Dedifferentiated amniotic fluid mesenchymal stem cell (primary cell): Measurements from ENCODE around the gene HOGA1.

Experiments used
- DNase-seq: peaks from one replicate; pipeline ENCODE4 v3.0.0-alpha.2; 2016; ENCODE audit errors: extremely low spot score

Gene HOGA1

GRCh38 chr10:97584060-97584797, at the start of gene HOGA1:
HOGA1 (plus strand) TSS chr10:97584389; CDS start chr10:97584704, 315 bp downstream.
- no peak for DNase-seq

DNA sequence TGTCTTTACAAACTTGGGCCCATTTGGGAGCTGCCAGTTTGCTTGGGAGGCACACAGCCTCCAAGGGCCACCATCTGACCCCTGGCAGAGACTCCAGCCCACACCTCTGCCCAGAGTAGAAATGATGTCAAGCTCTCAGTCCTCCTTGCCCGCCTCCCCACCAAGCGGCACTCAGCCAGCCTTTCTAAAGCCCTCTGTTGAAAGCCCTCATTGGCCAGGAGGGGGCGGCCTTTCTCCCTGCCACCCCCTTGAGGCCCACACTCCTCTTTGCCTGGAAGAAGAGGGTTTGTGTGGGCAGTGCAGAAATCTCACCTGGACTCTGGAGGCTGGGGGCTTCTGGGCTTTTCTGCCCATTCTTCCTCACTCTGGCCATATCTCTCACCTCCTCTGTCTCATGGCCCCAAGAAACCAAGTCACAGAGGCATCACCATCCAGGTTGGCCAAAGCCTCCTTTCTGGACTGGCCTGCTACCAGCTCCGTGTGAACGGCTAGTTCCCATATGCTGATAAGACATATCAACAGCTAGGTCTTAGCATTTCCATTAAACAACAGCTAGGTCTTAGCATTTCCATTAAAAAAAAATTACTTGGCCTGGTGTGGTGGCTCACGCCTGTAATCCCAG, 49.3 kb upstream of the HOGA1 start:
- DNase-seq: no peak

DNA sequence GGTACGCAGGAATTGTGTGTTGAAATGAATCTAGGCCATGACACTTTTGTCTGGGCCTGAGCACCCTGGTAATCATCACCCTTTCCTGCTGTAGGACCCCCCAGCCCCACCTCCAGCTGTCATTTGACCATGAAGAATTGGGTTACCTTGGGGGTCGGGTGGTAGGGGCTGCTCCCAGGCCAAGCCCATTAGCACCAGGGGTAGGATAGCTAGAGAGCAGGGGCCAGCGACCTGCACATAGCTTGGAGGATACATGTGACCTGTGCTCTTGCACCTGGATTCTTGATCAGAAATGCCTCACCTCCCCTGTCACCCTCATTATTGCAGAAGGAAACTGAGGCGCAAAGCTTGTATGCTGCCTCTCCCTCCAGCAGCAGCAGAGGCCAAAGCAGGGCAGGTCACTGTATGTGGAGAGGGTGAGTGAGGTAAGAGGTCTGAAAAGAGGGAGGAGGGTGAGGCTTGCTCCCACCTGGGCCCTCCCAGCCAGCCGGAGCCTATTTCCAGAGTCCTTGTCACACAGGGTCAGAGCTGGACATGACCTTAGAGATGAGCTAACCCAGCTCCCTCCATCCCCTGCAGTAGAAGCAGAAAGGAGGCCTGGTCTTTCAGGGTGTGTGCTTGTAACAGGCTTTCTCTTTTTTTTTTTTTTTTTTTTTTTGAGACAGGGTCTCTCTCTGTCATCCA, 46.9 kb upstream of the HOGA1 start:
- DNase-seq: no peak

- DNase-seq: no peak
These were observed 45.8 kb upstream of the HOGA1 start for GRCh38 chr10:97538411-97538810.

DNA sequence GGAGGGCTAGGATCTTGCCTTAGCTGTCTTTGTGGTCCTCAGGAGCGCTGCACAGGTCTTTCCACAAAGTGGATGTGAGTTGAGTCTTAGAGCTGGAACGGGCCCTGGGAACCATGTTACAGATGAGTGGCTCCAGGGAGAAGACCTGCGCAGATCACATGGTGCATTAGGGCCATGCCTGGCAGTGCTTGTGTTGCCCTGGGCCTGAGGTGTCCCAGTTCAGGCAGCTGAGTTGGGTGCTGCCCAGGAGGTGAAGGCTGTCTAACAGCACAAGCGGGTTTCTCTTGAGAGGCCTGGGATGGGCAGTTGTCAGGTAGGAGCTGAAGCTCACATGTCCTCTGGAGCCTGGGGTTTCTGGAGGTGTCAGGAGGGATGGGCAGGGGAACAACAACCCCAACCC, 45.4 kb upstream of the HOGA1 start:
- no peak for DNase-seq

GRCh38 chr10:97539523-97540200, 44.5 kb upstream of the HOGA1 start:
- DNase-seq: peak; percentile 65

GRCh38 chr10:97540669-97541500, 43.3 kb upstream of the HOGA1 start:
- DNase-seq: no peak

GRCh38 chr10:97542169-97543024, 41.8 kb upstream of the HOGA1 start:
- peak; percentile 81 for DNase-seq

GRCh38 chr10:97543025-97543546, 41.1 kb upstream of the HOGA1 start:
- peak; percentile 87 for DNase-seq

GRCh38 chr10:97546456-97547270, 37.5 kb upstream of the HOGA1 start:
- no peak for DNase-seq

DNA sequence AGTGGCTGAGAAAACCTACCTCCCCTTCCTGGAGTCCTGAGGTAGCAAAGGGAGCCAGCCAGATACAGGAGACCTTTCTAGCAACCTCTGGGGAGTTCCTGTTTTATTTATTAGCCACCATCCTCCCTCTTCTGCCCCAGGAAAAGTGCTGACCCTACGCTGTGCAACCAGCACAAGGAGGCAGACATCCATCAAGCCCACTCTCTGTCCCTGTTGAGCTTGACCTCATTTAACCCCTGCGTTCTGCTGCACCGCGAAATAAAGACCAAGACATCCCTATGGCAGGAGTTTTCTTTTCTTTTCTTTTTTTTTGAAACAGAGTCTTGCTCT, 37.0 kb upstream of the HOGA1 start:
- no peak for DNase-seq

DNA sequence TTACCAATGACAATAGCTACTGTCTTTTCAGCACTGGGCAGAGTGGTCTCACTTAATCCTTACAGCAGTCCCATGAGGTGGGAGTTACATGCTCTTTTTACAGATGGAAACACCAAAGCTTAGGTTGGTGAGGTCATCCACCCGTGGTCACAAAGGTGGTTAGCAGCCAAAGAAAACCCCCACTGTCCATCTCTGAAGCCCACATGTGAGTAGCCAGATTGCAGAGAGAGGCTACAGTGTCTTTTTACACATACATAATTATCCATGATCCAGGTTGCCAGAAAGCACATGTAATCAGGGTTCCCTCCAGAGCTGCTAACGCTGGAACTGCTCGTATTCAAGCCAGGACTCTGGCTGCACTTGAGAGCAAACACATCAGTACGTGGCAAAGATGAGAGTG, 36.2 kb upstream of the HOGA1 start:
- no peak for DNase-seq

- no peak for DNase-seq
These were observed 35.2 kb upstream of the HOGA1 start for GRCh38 chr10:97548828-97549455.

GRCh38 chr10:97549587-97550322, 34.4 kb upstream of the HOGA1 start:
- DNase-seq: no peak

GRCh38 chr10:97550336-97551149, 33.6 kb upstream of the HOGA1 start:
- DNase-seq: no peak

DNA sequence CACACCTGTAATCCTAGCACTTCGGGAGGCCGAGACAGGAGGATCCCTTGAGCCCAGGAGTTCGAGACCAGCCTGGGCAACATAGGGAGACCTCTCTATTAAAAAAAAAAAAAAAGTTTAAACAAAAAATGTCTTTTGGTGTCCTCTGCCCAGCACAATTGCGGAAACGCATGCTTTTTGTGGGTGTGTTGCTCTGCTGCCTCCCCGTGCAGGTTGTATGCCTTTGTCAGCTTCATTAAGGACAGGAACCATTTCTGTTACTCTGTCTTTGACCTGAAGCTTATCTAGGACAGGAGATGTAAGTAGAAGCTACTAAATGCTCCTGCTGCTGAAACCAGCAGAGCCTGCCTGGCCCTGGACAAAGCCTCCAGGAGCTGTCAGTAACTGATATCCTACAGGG, 32.9 kb upstream of the HOGA1 start:
- DNase-seq: no peak

GRCh38 chr10:97553575-97554031, 30.6 kb upstream of the HOGA1 start:
- DNase-seq: peak; percentile 75
